Cardiac muscle cell (in vitro differentiated cells and primary cell): ENCODE data around the gene RNF182. TPM values are rescaled to one million over a fixed set of nuclear protein-coding genes. Genes with fewer than 3 reads are reported as not detected.

Experiments
- DNase-seq, 2 donors: peaks; one replicate each; pipeline versions ENCODE4 v3.0.0 to v3.0.0-alpha.2; 2010 to 2017; ENCODE audit warnings: low read depth in 1 of 2, low spot score in 1 of 2
- H3K27ac ChIP-seq: fragments of 200-600 bp; sonication (generic); 2 replicates; pipeline ENCODE4 v1.5.1; 2016
- H3K27me3 ChIP-seq: fragments of 200-600 bp; sonication (generic); 2 replicates; pipeline ENCODE4 v1.6.0; 2016; ENCODE audit warnings: control low read depth
- H3K36me3 ChIP-seq: fragments of 200-600 bp; sonication (generic); 2 replicates; pipeline ENCODE4 v1.5.1; 2016; ENCODE audit warnings: control low read depth
- H3K4me1 ChIP-seq: fragments of 200-600 bp; sonication (generic); 2 replicates; pipeline ENCODE4 v1.8.1; 2017; ENCODE audit warnings: low read depth, mild to moderate bottlenecking, mixed run types
- H3K4me3 ChIP-seq: fragments of 200-600 bp; sonication (generic); 2 replicates; pipeline ENCODE4 v1.5.1; 2016; ENCODE audit warnings: mild to moderate bottlenecking
- H3K9me3 ChIP-seq: fragments of 200-600 bp; sonication (generic); 2 replicates; pipeline ENCODE4 v1.5.1; 2017; ENCODE audit warnings: low read depth, mild to moderate bottlenecking, control low read depth
- CTCF ChIP-seq: IDR thresholded peaks from 2 replicates; pipeline ENCODE4 v1.5.1; 2012; ENCODE audit warnings: low read depth, mild to moderate bottlenecking, low read length
- polyA plus RNA-seq: library from polyadenylated mRNA; unstranded; fragments of >200 nt; fragmentation: Nextera tagmentation; extraction: Ambion mirVana; gene quantifications from 2 replicates; pipeline ENCODE4 v1.2.1, GENCODE V29; 2016
- total RNA-seq: library from RNA; depleted of rRNA; stranded (reverse); fragments of >200 nt; gene quantifications from 2 replicates; pipeline ENCODE4 v1.2.3, GENCODE V29; 2016

Gene RNF182
- total and polyA plus RNA-seq, 2 experiments from 2014 or later, result 1.1 to 1.3 TPM

GRCh38 chr6:13943943-13944342, 19.2 kb downstream of the RNF182 start:
- no peaks in the 10 kb centered on the region for H3K4me1 ChIP-seq
- H3K4me3 ChIP-seq, result no peak overlapping the region
- DNase-seq, result no peak
- H3K36me3 ChIP-seq, result no peaks in the 10 kb centered on the region
- H3K27me3 ChIP-seq, result no peaks in the 10 kb centered on the region
- peaks cover 3% of the 10 kb centered on the region for H3K9me3 ChIP-seq
- TF ChIP-seq CTCF, result no peak
- H3K27ac ChIP-seq, result no peak overlapping the region

GRCh38 chr6:13946506-13946905, 21.8 kb downstream of the RNF182 start:
- Histone ChIP-seq H3K9me3 (peaks cover 3% of the 10 kb centered on the region), H3K4me1 (no peaks in the 10 kb centered on the region), H3K4me3 (no peak overlapping the region), H3K27me3 (no peaks in the 10 kb centered on the region), H3K27ac (no peak overlapping the region), H3K36me3 (no peaks in the 10 kb centered on the region)
- no peak for DNase-seq
- TF ChIP-seq CTCF, result no peak

DNA sequence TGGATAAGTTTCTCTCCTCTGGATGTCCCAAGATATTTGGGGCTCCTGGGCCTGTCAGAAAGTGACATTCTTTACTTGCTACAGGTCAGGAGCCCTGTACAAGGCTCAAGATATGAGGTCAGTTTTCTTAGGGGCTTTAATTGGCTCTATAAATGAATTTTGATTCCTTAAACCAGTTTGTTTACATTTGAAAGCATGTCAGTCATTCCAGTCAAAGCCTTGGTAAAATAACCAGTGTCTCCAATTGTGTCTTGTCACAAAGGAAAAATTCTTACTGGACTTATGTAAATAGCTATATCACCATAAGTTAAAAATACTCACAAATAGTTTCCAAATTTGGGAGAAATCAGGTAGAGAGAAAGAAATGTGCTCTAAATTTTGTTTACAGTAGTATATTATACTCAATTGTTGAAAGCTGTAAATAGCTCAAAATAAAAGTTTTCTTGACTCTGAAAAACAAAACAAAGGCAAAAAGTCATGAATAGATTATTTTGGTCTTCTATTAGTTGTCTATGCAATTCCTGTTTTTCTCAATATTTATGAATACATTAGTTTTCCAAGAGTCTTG, 22.9 kb downstream of the RNF182 start:
- no peak for TF ChIP-seq CTCF
- no peaks in the 10 kb centered on the region for H3K27me3 ChIP-seq
- peaks cover 3% of the 10 kb centered on the region for H3K9me3 ChIP-seq
- no peak overlapping the region for H3K27ac ChIP-seq
- DNase-seq, result no peak
- H3K4me3 ChIP-seq, result no peak overlapping the region
- H3K4me1 ChIP-seq, result no peaks in the 10 kb centered on the region
- no peaks in the 10 kb centered on the region for H3K36me3 ChIP-seq

DNA sequence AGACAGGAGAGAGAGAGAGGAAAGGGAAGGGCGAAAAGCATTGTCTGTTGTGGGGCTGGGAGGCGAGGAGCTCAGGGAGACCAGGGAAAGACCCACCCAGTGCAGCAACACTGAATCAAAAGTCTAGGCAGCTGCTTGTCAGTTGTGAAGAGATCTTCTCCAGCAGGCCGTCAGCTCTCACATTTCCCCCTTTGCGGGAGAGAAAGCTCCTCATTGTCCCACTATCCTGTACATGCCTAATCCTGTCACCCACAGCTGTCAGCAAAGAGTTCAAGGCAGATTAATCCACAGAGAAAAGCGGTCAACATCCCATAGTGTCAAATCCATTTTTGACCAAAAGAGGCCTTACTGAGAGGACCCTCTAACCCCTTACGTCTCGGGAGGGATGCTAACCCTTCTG, 27.3 kb downstream of the RNF182 start:
- Histone ChIP-seq H3K27ac (no peak overlapping the region), H3K9me3 (peaks cover 3% of the 10 kb centered on the region), H3K36me3 (no peaks in the 10 kb centered on the region), H3K27me3 (no peaks in the 10 kb centered on the region), H3K4me1 (no peaks in the 10 kb centered on the region), H3K4me3 (no peak overlapping the region)
- DNase-seq, result no peak
- TF ChIP-seq CTCF, result no peak

GRCh38 chr6:13953061-13953705, 28.4 kb downstream of the RNF182 start:
- H3K4me1 ChIP-seq, result no peaks in the 10 kb centered on the region
- peaks cover 3% of the 10 kb centered on the region for H3K9me3 ChIP-seq
- H3K27ac ChIP-seq, result no peak overlapping the region
- no peak for TF ChIP-seq CTCF
- H3K27me3 ChIP-seq, result no peaks in the 10 kb centered on the region
- no peak overlapping the region for H3K4me3 ChIP-seq
- no peaks in the 10 kb centered on the region for H3K36me3 ChIP-seq
- no peak for DNase-seq
